Choroid plexus epithelial cell (primary cell): ENCODE results near the gene AKT1.
A peak's percentile ranks its signal among the peaks of the same experiment; 100 is the strongest.
"Not testable (repeated sequence)": the region's sequence is repeated elsewhere in the genome, so short reads cannot be mapped to it uniquely, and the experiment has no call there.

Source experiments
- DNase-seq: peaks from one replicate; pipeline ENCODE4 v3.0.0-alpha.2; 2010; ENCODE audit warnings: low read depth
- H3K4me3 ChIP-seq: 2 replicates; pipeline ENCODE4 v1.5.1; 2011; ENCODE audit warnings: low read depth, mild to moderate bottlenecking, control low read depth, low read length, moderate library complexity
- CTCF ChIP-seq: conservative IDR thresholded peaks from 2 replicates; pipeline ENCODE4 v1.5.1; 2011; ENCODE audit warnings: low read depth, mild to moderate bottlenecking, control low read depth, inconsistent platforms, low read length, moderate library complexity

The AKT1 gene

GRCh38 chr14:104752735-104753527 is 42.6 kb downstream of the AKT1 start, which contains the start of gene SIVA1:
TSS of gene SIVA1 (plus strand) at chr14:104753147. CDS start at chr14:104753202, 55 bp downstream.
- TF ChIP-seq CTCF: no peak

GRCh38 chr14:104752423-104752734 is 43.2 kb downstream of the AKT1 start:
- TF ChIP-seq CTCF: no peak
- DNase-seq: no peak

More at GRCh38 chr14:104752735-104753527, 42.6 kb downstream of the AKT1 start, which contains the start of gene SIVA1:
- peak; percentile 99 for DNase-seq
- H3K4me3 ChIP-seq: peak within 1 kb of the TSS; percentile 99

GRCh38 chr14:104751539-104752422 is 43.8 kb downstream of the AKT1 start:
- DNase-seq: no peak
- H3K4me3 ChIP-seq: peak overlapping the region; percentile 99

More at GRCh38 chr14:104752423-104752734, 43.2 kb downstream of the AKT1 start:
- H3K4me3 ChIP-seq: peak overlapping the region; percentile 99

GRCh38 chr14:104750753-104751057 is 44.8 kb downstream of the AKT1 start:
- DNase-seq, H3K4me3 ChIP-seq: not testable (repeated sequence)

More at GRCh38 chr14:104751539-104752422, 43.8 kb downstream of the AKT1 start:
- no peak for TF ChIP-seq CTCF

GRCh38 chr14:104750056-104750752 is 45.3 kb downstream of the AKT1 start:
- no peak for TF ChIP-seq CTCF
- DNase-seq: no peak
- H3K4me3 ChIP-seq: no peak overlapping the region

GRCh38 chr14:104749111-104749649 is 46.4 kb downstream of the AKT1 start:
- no peak overlapping the region for H3K4me3 ChIP-seq
- peak; percentile 66 for DNase-seq
- TF ChIP-seq CTCF: no peak

- no peak for DNase-seq
- no peak overlapping the region for H3K4me3 ChIP-seq
- no peak for TF ChIP-seq CTCF
Observed at GRCh38 chr14:104747876-104748275, 47.7 kb downstream of the AKT1 start.
